ENCODE measurements around the gene PPM1J. TPM values are rescaled to one million over a fixed set of nuclear protein-coding genes. Genes with fewer than 3 reads are reported as not detected.

The PPM1J gene
- total and polyA plus RNA-seq, 9 of the 15 experiments (the other 6 are each of a cell fraction or from before 2014, with no cell fraction given) = 0.25 to 10.5 (median 4.2) TPM

GRCh38 chr1:112696578-112697314 lies 18.4 kb downstream of the PPM1J start (continued):
- peak; percentile 27; the same call in 1 of the 2 replicates for TF ChIP-seq JUND (IDR thresholded peaks at IDR 0.05; ENCODE audit: borderline replicate concordance, low read depth, low read length)
- peak; percentile 34; the same call in 1 of the 3 replicates for TF ChIP-seq JUND (tag; IDR thresholded peaks at IDR 0.05; ENCODE audit: borderline replicate concordance, low read depth, low read length)
- TF ChIP-seq ZNF316 (IDR thresholded peaks at IDR 0.05) = no peak
- TF ChIP-seq HDGF (IDR thresholded peaks at IDR 0.05) = 0 out of 2 replicates have a peak, but pooled peaks have one; percentile 60
- no peak for TF ChIP-seq FOXP4 (CRISPR knock-in tag; IDR thresholded peaks at IDR 0.05; ENCODE audit: borderline replicate concordance)
- TF ChIP-seq DPF2 (IDR thresholded peaks at IDR 0.05) = peak; percentile 49
- TF ChIP-seq JUNB (CRISPR knock-in tag; conservative IDR thresholded peaks at IDR 0.05) = no peak
- peak in 1 of 2 experiments; percentile 73; a peak in 2 of 4 replicates for TF ChIP-seq RCOR1 (IDR thresholded peaks at IDR 0.05; ENCODE audit: borderline replicate concordance in 1 of 2, low read depth in 2 of 2, low read length in 2 of 2)
- peak; percentile 73 for TF ChIP-seq PRDM10 (IDR thresholded peaks at IDR 0.05; ENCODE audit: partially characterized antibody)
- TF ChIP-seq MYNN (IDR thresholded peaks at IDR 0.05) = 0 out of 2 replicates have a peak, but pooled peaks have one; percentile 9
- no peak for TF ChIP-seq MYNN (CRISPR knock-in tag; IDR thresholded peaks at IDR 0.05)
- TF ChIP-seq ZBTB17 (CRISPR knock-in tag; IDR thresholded peaks at IDR 0.05) = no peak
